Measurements from ENCODE around the gene CTBS. TPM values are rescaled to one million over a fixed set of nuclear protein-coding genes. Genes with fewer than 3 reads are reported as not detected.

The CTBS gene
- total RNA-seq, 1 donor from 2014 or later: 11.1 TPM

DNA sequence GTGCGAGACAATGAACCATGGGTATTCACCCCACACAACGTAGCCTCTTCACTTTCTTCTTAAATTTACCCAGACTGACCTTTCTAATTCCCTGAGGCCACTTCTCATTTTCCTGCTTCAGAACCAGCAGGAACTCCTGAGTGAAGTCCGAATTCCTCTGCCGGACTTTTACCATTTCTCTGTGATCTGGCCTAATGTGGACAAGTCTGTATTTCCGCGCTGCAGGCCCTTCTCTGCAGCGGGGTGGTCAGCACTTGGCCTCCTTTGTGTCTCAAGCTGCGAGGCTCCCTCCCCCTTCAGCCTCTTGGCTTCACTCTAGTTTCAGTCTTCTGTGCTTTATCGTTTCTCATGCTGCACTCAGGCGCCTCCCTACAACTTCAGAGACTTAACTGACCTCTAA, 9.4 kb upstream of the CTBS start:
- Mint-ChIP-seq H3K4me3 (no peak overlapping the region), H3K9me3 (peaks cover 10% of the 10 kb centered on the region), H3K4me1 (peaks cover 11% of the 10 kb centered on the region), H3K27me3 (ENCODE audit: low read depth) (no peaks in the 10 kb centered on the region), H3K36me3 (peaks cover 6% of the 10 kb centered on the region), H3K27ac (peak overlapping the region; percentile 75)
- TF ChIP-seq, protein P1, sequence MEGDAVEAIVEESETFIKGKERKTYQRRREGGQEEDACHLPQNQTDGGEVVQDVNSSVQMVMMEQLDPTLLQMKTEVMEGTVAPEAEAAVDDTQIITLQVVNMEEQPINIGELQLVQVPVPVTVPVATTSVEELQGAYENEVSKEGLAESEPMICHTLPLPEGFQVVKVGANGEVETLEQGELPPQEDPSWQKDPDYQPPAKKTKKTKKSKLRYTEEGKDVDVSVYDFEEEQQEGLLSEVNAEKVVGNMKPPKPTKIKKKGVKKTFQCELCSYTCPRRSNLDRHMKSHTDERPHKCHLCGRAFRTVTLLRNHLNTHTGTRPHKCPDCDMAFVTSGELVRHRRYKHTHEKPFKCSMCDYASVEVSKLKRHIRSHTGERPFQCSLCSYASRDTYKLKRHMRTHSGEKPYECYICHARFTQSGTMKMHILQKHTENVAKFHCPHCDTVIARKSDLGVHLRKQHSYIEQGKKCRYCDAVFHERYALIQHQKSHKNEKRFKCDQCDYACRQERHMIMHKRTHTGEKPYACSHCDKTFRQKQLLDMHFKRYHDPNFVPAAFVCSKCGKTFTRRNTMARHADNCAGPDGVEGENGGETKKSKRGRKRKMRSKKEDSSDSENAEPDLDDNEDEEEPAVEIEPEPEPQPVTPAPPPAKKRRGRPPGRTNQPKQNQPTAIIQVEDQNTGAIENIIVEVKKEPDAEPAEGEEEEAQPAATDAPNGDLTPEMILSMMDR (IDR thresholded peaks at IDR 0.05; ENCODE audit: unreplicated experiment): no peak
- no peak for DNase-seq (ENCODE audit: low spot score in 2 of 2, unreplicated experiment in 2 of 2)

DNA sequence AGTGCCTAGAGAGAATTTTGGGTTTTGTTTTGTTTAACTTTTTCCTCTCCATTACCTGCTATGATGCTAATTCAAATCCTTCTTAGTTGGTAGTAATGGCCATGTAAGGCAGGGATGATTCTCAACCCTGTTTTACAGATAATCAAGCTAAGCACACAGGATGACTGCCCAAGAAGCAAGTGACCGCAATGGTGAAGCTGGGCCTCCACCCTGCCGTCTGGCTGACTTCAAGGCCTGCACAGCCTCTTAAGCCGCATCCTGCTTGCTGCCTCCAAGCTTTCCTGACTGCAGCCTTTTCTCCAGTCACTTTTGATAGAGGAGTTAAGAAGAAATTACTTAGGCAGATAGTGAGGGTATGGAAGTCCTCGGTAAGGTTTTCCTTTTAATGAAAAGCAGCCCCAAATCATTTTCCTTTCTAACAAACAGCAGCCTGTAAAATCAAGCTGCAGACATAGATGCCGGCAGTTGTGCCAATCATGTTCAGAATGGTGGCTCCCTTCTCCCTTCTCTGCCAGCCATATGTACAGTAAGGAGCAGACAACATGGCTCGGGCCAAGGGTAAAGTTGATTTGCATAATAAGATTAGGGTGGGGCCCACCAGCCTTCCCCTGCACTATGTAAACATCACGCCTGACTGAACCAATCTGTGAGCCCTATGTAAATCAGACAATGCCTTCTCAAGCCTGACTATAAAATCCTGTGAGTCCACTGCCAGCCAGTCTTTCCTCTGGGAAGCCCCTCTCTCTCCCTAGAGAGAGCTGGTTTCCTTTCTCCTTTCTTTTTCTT, 8.8 kb upstream of the CTBS start:
- H3K27me3 Mint-ChIP-seq (ENCODE audit: low read depth): no peaks in the 10 kb centered on the region
- H3K9me3 Mint-ChIP-seq: peaks cover 10% of the 10 kb centered on the region
- peak overlapping the region; percentile 75 for H3K27ac Mint-ChIP-seq
- peaks cover 11% of the 10 kb centered on the region for H3K4me1 Mint-ChIP-seq
- peaks cover 6% of the 10 kb centered on the region for H3K36me3 Mint-ChIP-seq
- DNase-seq (ENCODE audit: low spot score in 2 of 2, unreplicated experiment in 2 of 2): no peak
- no peak overlapping the region for H3K4me3 Mint-ChIP-seq
- TF ChIP-seq, protein P1 (IDR thresholded peaks at IDR 0.05; ENCODE audit: unreplicated experiment): no peak

- H3K4me1 Mint-ChIP-seq: peaks cover 11% of the 10 kb centered on the region
- no peak overlapping the region for H3K4me3 Mint-ChIP-seq
- DNase-seq (ENCODE audit: low spot score in 2 of 2, unreplicated experiment in 2 of 2): no peak
- H3K36me3 Mint-ChIP-seq: peaks cover 6% of the 10 kb centered on the region
- H3K27ac Mint-ChIP-seq: no peak overlapping the region
- TF ChIP-seq, protein P1 (IDR thresholded peaks at IDR 0.05; ENCODE audit: unreplicated experiment): no peak
- peaks cover 10% of the 10 kb centered on the region for H3K9me3 Mint-ChIP-seq
- H3K27me3 Mint-ChIP-seq (ENCODE audit: low read depth): no peaks in the 10 kb centered on the region
These were observed 7.4 kb upstream of the CTBS start for GRCh38 chr1:84581648-84582047.

DNA sequence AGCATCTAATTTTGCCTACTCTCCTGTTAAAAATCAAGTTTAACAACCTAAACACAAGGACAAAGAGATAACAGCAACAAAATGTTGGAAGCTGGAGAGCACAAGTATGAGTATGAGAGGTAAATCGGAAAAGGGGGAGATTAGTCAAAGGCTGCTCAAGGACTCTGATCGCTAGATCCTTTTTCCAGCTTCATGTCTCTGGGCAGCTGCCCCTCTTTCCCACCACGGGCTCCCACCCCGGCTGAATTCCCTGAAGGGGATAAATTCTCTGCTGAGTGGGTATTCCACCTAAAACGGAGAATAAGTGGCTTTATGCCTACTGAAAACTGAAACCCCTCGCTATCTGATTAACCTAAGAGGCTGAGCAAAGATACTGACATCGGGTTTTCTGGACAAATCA, 696 bp upstream of the CTBS start:
- no peak for DNase-seq (ENCODE audit: low spot score in 2 of 2, unreplicated experiment in 2 of 2)
- H3K9me3 Mint-ChIP-seq: no peaks in the 10 kb centered on the region
- peaks cover 29% of the 10 kb centered on the region for H3K4me1 Mint-ChIP-seq
- no peaks in the 10 kb centered on the region for H3K27me3 Mint-ChIP-seq (ENCODE audit: low read depth)
- H3K36me3 Mint-ChIP-seq: peaks cover 8% of the 10 kb centered on the region
- H3K27ac Mint-ChIP-seq: peak overlapping the region; percentile 88
- TF ChIP-seq, protein P1 (IDR thresholded peaks at IDR 0.05; ENCODE audit: unreplicated experiment): no peak
- H3K4me3 Mint-ChIP-seq: peak overlapping the region; percentile 91

- DNase-seq (ENCODE audit: low spot score in 2 of 2, unreplicated experiment in 2 of 2): no peak
- peak overlapping the region; percentile 98 for H3K27ac Mint-ChIP-seq
- no peaks in the 10 kb centered on the region for H3K27me3 Mint-ChIP-seq (ENCODE audit: low read depth)
- peaks cover 29% of the 10 kb centered on the region for H3K4me1 Mint-ChIP-seq
- H3K9me3 Mint-ChIP-seq: no peaks in the 10 kb centered on the region
- peaks cover 17% of the 10 kb centered on the region for H3K36me3 Mint-ChIP-seq
- TF ChIP-seq, protein P1 (IDR thresholded peaks at IDR 0.05; ENCODE audit: unreplicated experiment): no peak
- H3K4me3 Mint-ChIP-seq: peak overlapping the region; percentile 91
These were observed 716 bp downstream of the CTBS start for GRCh38 chr1:84573481-84573966.

All from mesothelial cell of epicardium (in vitro differentiated cells).